D721Med (cell line): ENCODE results near the gene CBFB.

Experiments
- DNase-seq: peaks from one replicate; pipeline ENCODE4 v3.0.0; 2011; ENCODE audit warnings: low spot score; ENCODE audit not compliant: insufficient read length
- FAIRE-seq: peaks from 2 replicates; lab custom pipeline; 2011; peaks lifted over from hg19 to GRCh38; lab: Jason Lieb, UNC
- TF ChIP-seq, protein P1 (sequence below): IDR thresholded peaks from 2 replicates; pipeline ENCODE4 v1.5.1; 2012; ENCODE audit warnings: mild to moderate bottlenecking, control low read depth; ENCODE audit not compliant: insufficient read depth; ENCODE audit errors: missing control alignments

Gene CBFB

DNA sequence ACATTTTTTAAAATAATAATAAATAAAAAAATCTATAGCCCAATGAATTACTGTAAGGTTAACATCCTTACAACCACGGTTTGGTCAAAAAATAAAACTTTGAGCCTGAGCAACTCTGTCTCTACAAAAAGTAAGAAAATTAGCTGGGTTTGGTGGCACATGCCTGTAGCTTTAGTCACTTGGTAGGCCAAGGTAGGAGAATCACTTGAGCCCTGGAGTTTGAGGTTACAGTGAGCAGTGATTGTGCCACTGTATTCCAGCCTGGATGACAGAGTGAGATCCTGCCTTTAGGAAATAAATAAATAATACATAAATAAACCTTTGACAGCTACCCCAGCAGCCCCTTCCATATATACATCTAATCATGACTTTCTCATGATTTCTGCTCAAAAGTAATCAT lies 53.9 kb downstream of the CBFB start:
- no peak for DNase-seq
- no peak for FAIRE-seq
- TF ChIP-seq, protein P1, sequence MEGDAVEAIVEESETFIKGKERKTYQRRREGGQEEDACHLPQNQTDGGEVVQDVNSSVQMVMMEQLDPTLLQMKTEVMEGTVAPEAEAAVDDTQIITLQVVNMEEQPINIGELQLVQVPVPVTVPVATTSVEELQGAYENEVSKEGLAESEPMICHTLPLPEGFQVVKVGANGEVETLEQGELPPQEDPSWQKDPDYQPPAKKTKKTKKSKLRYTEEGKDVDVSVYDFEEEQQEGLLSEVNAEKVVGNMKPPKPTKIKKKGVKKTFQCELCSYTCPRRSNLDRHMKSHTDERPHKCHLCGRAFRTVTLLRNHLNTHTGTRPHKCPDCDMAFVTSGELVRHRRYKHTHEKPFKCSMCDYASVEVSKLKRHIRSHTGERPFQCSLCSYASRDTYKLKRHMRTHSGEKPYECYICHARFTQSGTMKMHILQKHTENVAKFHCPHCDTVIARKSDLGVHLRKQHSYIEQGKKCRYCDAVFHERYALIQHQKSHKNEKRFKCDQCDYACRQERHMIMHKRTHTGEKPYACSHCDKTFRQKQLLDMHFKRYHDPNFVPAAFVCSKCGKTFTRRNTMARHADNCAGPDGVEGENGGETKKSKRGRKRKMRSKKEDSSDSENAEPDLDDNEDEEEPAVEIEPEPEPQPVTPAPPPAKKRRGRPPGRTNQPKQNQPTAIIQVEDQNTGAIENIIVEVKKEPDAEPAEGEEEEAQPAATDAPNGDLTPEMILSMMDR: no peak

DNA sequence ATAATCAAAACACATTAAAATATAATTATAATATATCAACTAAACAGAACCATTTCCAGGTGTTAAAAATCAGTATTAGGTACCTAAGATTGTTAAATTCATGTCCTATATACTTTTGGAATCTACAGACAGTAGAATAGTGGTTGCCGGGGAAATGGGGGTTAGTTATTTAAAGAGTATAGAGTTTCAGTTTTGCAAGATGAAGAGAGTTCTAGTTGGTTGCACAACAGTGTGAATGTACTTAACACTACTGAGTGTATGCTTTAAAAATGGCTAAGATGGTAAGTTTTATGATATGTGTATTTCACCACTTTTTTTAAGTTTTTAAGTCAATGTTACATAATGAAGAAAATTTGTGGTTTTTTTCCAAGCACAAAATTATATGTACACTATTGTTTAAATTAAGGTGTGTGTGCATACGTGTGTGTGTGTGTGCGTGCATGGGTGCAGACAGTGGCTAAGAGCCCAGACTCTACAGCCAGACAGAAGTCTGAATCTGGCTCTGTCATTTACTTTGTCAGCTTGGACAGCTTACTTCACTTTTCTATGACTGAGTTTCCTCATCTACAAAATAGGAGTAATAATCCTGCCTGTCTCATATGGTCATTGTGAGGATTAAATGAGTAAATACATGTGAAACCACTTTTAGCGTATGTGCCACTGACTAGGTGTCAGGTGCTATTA lies 55.5 kb downstream of the CBFB start:
- DNase-seq (no peak), FAIRE-seq (no peak)
- TF ChIP-seq, protein P1: no peak

DNA sequence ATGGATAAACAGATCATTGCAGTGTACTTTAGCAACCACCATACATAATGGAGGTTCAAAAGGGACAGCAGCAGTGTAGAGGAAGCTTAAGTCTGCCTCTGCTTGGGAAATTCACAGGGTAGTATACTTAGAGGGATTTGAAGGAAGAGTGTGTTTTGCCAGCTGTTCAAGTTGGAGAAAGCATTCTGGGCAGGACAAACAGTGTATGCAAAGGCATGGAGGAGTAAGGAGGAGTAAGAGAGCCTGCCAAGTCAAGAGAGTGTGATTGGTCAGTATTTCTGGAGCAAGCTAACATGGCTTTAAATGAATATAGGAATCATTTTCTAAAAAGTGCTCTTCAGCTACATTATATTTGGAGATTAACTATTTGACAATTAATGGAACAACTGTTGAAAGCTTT lies 57.9 kb downstream of the CBFB start:
- TF ChIP-seq, protein P1: no peak
- no peak for DNase-seq
- no peak for FAIRE-seq

DNA sequence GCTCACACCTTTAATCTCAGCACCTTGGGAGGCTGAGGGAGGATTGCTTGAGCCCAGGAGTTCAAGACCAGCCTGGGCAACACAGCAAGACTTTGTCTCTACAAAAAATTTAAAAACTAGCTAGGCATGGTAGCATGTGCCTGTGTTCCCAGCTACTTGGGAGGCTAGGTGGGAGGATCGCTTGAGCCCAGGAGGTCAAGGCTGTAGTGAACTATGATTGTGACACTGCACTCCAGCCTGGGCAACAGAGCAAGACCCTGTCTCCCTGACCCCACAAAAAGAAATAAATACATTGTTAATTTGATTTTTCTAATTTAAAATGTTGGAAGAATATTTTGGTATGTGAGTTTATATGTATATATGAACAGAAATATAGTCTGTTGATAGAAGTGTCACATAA lies 58.3 kb downstream of the CBFB start:
- FAIRE-seq (no peak), DNase-seq (no peak)
- TF ChIP-seq, protein P1: no peak

DNA sequence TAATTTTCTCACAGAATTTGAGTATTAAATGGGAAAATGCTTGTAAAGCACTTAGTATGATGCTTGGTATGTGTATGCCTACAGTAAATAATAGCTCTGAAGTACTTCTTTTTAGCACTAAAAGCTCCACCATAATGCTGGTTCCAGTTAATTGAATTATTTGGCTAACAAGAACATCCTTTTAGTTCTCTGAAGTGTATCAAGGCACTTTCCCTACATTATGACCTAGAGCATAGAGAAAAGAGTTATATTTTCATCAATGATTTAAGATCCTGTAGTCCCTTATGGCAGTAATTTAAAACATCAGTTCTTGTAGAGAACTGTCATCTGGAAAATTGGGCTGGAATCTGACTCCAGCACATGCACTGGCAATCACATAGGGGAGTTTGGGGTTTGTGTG lies 58.9 kb downstream of the CBFB start:
- DNase-seq (no peak), FAIRE-seq (no peak)
- TF ChIP-seq, protein P1: no peak

DNA sequence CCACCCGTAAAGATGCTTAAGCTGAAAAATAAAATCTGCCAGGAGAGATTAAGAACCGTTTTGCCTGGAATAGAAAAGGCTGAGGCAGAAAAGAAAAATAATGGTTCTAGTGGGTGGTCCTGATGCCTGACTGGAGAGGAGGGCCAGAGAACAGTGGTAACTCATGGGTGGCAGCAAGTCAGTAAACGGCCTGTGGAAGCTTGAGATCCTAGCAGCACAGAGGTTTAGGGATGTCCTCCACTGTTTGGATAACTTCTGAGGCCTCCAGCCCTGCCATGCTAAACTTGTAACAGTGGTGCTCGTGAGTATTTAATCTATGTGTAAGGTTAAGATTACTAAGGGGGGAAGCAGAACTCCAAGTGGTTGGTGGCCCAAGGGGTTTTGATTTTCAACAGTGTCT lies 59.6 kb downstream of the CBFB start:
- FAIRE-seq (no peak), DNase-seq (no peak)
- TF ChIP-seq, protein P1: no peak

DNA sequence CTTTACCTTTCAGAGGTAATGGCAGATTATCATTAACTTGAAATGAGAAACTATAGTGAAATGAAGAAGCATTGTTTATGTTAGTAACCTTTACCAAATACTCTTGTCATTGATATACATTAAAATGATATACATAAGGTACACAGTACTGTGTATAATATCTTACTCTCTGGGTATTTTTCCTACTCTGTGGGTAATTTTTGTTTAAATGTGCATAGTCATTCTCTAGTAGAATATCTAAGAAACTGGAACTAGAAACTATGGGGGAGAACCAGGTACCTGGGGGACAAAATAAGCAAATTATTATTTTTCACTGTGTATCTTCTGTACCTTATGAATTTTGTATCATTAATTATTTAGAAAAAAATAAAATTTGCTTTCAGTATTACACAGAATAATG lies 60.2 kb downstream of the CBFB start:
- TF ChIP-seq, protein P1: no peak
- no peak for FAIRE-seq

More for the DNA sequence above, 60.2 kb downstream of the CBFB start:
- no peak for DNase-seq
